Mammary epithelial cell (primary cell): Measurements from ENCODE around the gene HMCN2.

Source experiments
- CTCF ChIP-seq, 2 donors: IDR thresholded peaks in 1 of 2; conservative IDR thresholded peaks in 1 of 2; 2 replicates each; pipeline ENCODE4 v1.5.1; 2011 to 2012; ENCODE audit warnings: inconsistent platforms in 2 of 2, low read length in 2 of 2, mild to moderate bottlenecking in 2 of 2, control low read depth in 1 of 2, low read depth in 1 of 2; ENCODE audit not compliant: insufficient read depth in 1 of 2; ENCODE audit errors: extremely low read depth in 1 of 2
- EZH2 ChIP-seq: IDR thresholded peaks from 2 replicates; pipeline ENCODE4 v1.6.1; 2012; ENCODE audit warnings: low read length, inconsistent platforms, borderline replicate concordance

- TF ChIP-seq CTCF (conservative IDR thresholded peaks at IDR 0.05 in 1 of 2, IDR thresholded peaks at IDR 0.05 in 1 of 2; ENCODE audit: extremely low read depth in 1 of 2, insufficient read depth in 1 of 2, low read depth in 1 of 2, low read length in 2 of 2), result no peak
- TF ChIP-seq EZH2, result no peak
These were observed 40.0 kb upstream of the HMCN2 start for GRCh38 chr9:130225586-130225985.
